ENCODE data around the gene PTGES. TPM values are rescaled to one million over a fixed set of nuclear protein-coding genes. Genes with fewer than 3 reads are reported as not detected.

Gene PTGES
- polyA plus RNA-seq, 3 donors, result 0.29 to 1.8 (median 0.84) TPM

DNA sequence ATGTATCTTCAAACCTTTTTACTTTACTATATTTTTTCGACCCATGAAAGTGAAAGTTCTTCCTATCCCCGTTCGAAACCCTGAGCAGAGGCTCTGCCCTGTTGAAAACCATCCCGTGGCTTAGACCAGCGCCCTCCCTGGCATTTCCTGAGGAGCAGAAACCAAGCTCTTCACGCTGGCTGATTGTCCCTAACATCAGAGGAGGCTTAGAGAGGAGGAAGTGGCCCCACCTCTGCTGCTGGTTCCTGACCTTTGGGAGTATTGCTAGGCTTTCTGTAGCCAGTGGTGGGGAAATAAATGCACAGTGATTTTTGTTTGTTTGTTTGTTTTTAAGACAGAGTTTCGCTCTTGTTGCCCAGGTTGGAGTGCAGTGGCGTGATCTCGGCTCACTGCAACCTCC lies 4.2 kb upstream of the PTGES start:
- TF ChIP-seq, protein P1, sequence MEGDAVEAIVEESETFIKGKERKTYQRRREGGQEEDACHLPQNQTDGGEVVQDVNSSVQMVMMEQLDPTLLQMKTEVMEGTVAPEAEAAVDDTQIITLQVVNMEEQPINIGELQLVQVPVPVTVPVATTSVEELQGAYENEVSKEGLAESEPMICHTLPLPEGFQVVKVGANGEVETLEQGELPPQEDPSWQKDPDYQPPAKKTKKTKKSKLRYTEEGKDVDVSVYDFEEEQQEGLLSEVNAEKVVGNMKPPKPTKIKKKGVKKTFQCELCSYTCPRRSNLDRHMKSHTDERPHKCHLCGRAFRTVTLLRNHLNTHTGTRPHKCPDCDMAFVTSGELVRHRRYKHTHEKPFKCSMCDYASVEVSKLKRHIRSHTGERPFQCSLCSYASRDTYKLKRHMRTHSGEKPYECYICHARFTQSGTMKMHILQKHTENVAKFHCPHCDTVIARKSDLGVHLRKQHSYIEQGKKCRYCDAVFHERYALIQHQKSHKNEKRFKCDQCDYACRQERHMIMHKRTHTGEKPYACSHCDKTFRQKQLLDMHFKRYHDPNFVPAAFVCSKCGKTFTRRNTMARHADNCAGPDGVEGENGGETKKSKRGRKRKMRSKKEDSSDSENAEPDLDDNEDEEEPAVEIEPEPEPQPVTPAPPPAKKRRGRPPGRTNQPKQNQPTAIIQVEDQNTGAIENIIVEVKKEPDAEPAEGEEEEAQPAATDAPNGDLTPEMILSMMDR (IDR thresholded peaks at IDR 0.05), result no peak
- Histone ChIP-seq H3K4me1 (ENCODE audit: control insufficient read depth in 1 of 2, insufficient read depth in 2 of 2, low read length in 2 of 2) (peaks cover 38 to 60% of the 10 kb centered on the region in 2 donors), H3K4me2 (replicated peaks; ENCODE audit: extremely low read depth, low read length, poor library complexity, severe bottlenecking) (peak overlapping the region; percentile 60), H2AFZ (ENCODE audit: insufficient read depth, low read depth, low read length, poor library complexity, severe bottlenecking) (no peak overlapping the region), H3K27me3 (ENCODE audit: control insufficient read depth in 2 of 2, insufficient read depth in 2 of 2, low read length in 2 of 2) (peaks cover 0 to 18% of the 10 kb centered on the region in 2 donors), H3K27ac (ENCODE audit: low read depth in 1 of 2, low read length in 2 of 2) (peak overlapping the region; percentile 42 to 59), H3K36me3 (replicated peaks in 1 of 2; ENCODE audit: control insufficient read depth in 1 of 2, insufficient read depth in 2 of 2, low read length in 2 of 2) (no peaks in the 10 kb centered on the region), H3K9me3 (replicated peaks in 1 of 2; ENCODE audit: control insufficient read depth in 1 of 2, insufficient read depth in 1 of 2, low read length in 2 of 2) (no peaks in the 10 kb centered on the region), H3K79me2 (ENCODE audit: insufficient read depth, low read length) (no peaks in the 10 kb centered on the region), H3K4me3 (replicated peaks in 1 of 3; ENCODE audit: low read depth in 2 of 3, low read length in 3 of 3) (peak overlapping the region in 1 of 3 experiments; percentile 34), H3K9ac (ENCODE audit: insufficient read depth, low read length, poor library complexity, severe bottlenecking) (peak overlapping the region; percentile 8), H4K20me1 (ENCODE audit: insufficient read depth, low read length) (no peaks in the 10 kb centered on the region)
- peaks cover 0 to 2% (median 0%) of the 10 kb centered on the region in 7 donors for H3K9me3 Mint-ChIP-seq
- intact Hi-C loops (cut with micrococcal nuclease), result loop anchor here in 1 of 2 donors (2.0 kb wide), 1 partner anchor 18 kb away; no protein-coding TSS in a partner anchor
- H3K27ac Mint-ChIP-seq, result peak overlapping the region; percentile 91 to 97 (median 95)
- 2% methylated on average over 5 of the region's 9 CpGs for WGBS (ENCODE audit: insufficient coverage)
- DNase-seq, result peak; percentile 78 to 84 (median 81)
- peaks cover 18 to 35% (median 26%) of the 10 kb centered on the region in 3 donors for H3K27me3 Mint-ChIP-seq (ENCODE audit: low read depth in 3 of 3)
- peak overlapping the region; percentile 28 to 85 for H3K4me3 Mint-ChIP-seq
- H3K36me3 Mint-ChIP-seq, result peaks cover 0 to 13% of the 10 kb centered on the region in 2 donors
- peaks cover 70% of the 10 kb centered on the region for H3K4me1 Mint-ChIP-seq

DNA sequence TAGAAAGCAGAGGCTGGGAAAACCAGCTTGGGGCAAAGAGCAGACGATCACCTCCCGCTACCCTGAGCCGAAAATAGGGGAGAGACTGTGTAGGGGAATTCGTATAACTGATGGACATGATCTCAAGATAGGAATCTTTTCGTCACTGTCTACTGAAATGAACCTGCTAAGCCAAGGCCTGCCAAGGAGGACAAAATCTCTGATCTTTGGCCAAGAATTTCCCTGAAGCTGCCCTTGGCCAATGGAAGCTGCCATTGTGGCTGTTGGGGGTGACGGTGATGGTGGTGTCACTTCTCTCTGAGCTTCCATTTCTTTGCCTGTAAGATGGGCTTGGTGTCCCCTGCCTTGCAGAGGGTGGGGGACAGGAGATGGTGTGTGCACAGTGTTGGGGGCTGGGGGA lies 3.3 kb upstream of the PTGES start:
- Mint-ChIP-seq H3K4me1 (peaks cover 66% of the 10 kb centered on the region), H3K27me3 (ENCODE audit: low read depth in 3 of 3) (peaks cover 23 to 34% (median 32%) of the 10 kb centered on the region in 3 donors), H3K27ac (peak overlapping the region in 6 of 7 donors; percentile 55 to 96 (median 89)), H3K4me3 (no peak overlapping the region), H3K36me3 (peaks cover 0 to 13% of the 10 kb centered on the region in 2 donors), H3K9me3 (peaks cover 0 to 2% (median 0%) of the 10 kb centered on the region in 7 donors)
- TF ChIP-seq, protein P1 (IDR thresholded peaks at IDR 0.05), result no peak
- peaks cover 32 to 51% of the 10 kb centered on the region in 2 donors for H3K4me1 ChIP-seq (ENCODE audit: control insufficient read depth in 1 of 2, insufficient read depth in 2 of 2, low read length in 2 of 2)
- H3K4me2 ChIP-seq (replicated peaks; ENCODE audit: extremely low read depth, low read length, poor library complexity, severe bottlenecking), result no peak overlapping the region
- no peaks in the 10 kb centered on the region for H3K79me2 ChIP-seq (ENCODE audit: insufficient read depth, low read length)
- 94% methylated on average over 6 of the region's 6 CpGs for WGBS (ENCODE audit: insufficient coverage)
- no peaks in the 10 kb centered on the region for H4K20me1 ChIP-seq (ENCODE audit: insufficient read depth, low read length)
- intact Hi-C loops (cut with micrococcal nuclease), result loop anchor here in 1 of 2 donors (2.0 kb wide), 1 partner anchor 17 kb away; no protein-coding TSS in a partner anchor
- H3K36me3 ChIP-seq (replicated peaks in 1 of 2; ENCODE audit: control insufficient read depth in 1 of 2, insufficient read depth in 2 of 2, low read length in 2 of 2), result no peaks in the 10 kb centered on the region
- H3K4me3 ChIP-seq (replicated peaks in 1 of 3; ENCODE audit: low read depth in 2 of 3, low read length in 3 of 3), result no peak overlapping the region
- peaks cover 0 to 22% of the 10 kb centered on the region in 2 donors for H3K27me3 ChIP-seq (ENCODE audit: control insufficient read depth in 2 of 2, insufficient read depth in 2 of 2, low read length in 2 of 2)
- no peak overlapping the region for H3K27ac ChIP-seq (ENCODE audit: low read depth in 1 of 2, low read length in 2 of 2)
- no peak overlapping the region for H3K9ac ChIP-seq (ENCODE audit: insufficient read depth, low read length, poor library complexity, severe bottlenecking)
- DNase-seq, result no peak
- no peak overlapping the region for H2AFZ ChIP-seq (ENCODE audit: insufficient read depth, low read depth, low read length, poor library complexity, severe bottlenecking)
- no peaks in the 10 kb centered on the region for H3K9me3 ChIP-seq (replicated peaks in 1 of 2; ENCODE audit: control insufficient read depth in 1 of 2, insufficient read depth in 1 of 2, low read length in 2 of 2)
